K562 (cell line): ENCODE measurements around the gene CRACR2B. TPM values are rescaled to one million over a fixed set of nuclear protein-coding genes. Genes with fewer than 3 reads are reported as not detected.

Source experiments
- CBFA2T2 ChIP-seq: fragments of 450-650 bp; conservative IDR thresholded peaks from 2 replicates; pipeline ENCODE4 v1.6.1; 2017; ENCODE audit warnings: mild to moderate bottlenecking
- CXXC5 ChIP-seq: fragments of 250-450 bp; sonication (Bioruptor Pico); IDR thresholded peaks from 2 replicates; pipeline ENCODE4 v1.8.0; 2022; ENCODE audit warnings: inconsistent platforms, mild to moderate bottlenecking, moderate library complexity
- DPF2 ChIP-seq: fragments of 450-650 bp; IDR thresholded peaks from 2 replicates; pipeline ENCODE4 v1.6.1; 2016
- EGR1 ChIP-seq: fragments of 450-650 bp; conservative IDR thresholded peaks from 2 replicates; pipeline ENCODE4 v1.6.1; 2017; ENCODE audit warnings: mild to moderate bottlenecking
- ELF1 ChIP-seq: fragments of 200-800 bp; sonication (Bioruptor generic); IDR thresholded peaks from 2 replicates; pipeline ENCODE4 v1.6.1; 2016; ENCODE audit warnings: missing genetic modification characterization, missing compliant biosample characterization
- ETV5 ChIP-seq: sonication (generic); formaldehyde crosslinking; IDR thresholded peaks from 2 replicates; pipeline ENCODE4 v1.4.0; 2020; ENCODE audit warnings: low read depth, mild to moderate bottlenecking, missing genetic modification reagents
- GTF2E2 ChIP-seq: fragments of 200-800 bp; sonication (Bioruptor generic); IDR thresholded peaks from 2 replicates; pipeline ENCODE4 v1.6.1; 2016; ENCODE audit warnings: missing genetic modification characterization, missing compliant biosample characterization
- L3MBTL2 ChIP-seq: fragments of 450-650 bp; IDR thresholded peaks from 2 replicates; pipeline ENCODE4 v1.6.1; 2016; ENCODE audit warnings: mild to moderate bottlenecking, moderate library complexity
- MBD2 ChIP-seq: sonication (generic); IDR thresholded peaks from 2 replicates; pipeline ENCODE4 v1.6.1; 2016; ENCODE audit warnings: low read depth, borderline replicate concordance
- MIER1 ChIP-seq: fragments of 450-650 bp; IDR thresholded peaks from 2 replicates; pipeline ENCODE4 v1.6.1; 2016; ENCODE audit warnings: antibody characterized with exemption, mild to moderate bottlenecking, low read depth
- PHTF2 ChIP-seq: fragments of 250-450 bp; sonication (Bioruptor Pico); IDR thresholded peaks from 2 replicates; pipeline ENCODE4 v1.5.0; 2021; ENCODE audit warnings: mild to moderate bottlenecking
- PTBP1 ChIP-seq: fragments of 200-400 bp; formaldehyde crosslinking; IDR thresholded peaks from 2 replicates; pipeline ENCODE4 v1.6.1; 2017; ENCODE audit warnings: low read depth, low read length
- PYGO2 ChIP-seq: fragments of 450-650 bp; IDR thresholded peaks from 2 replicates; pipeline ENCODE4 v1.6.1; 2016; ENCODE audit warnings: mild to moderate bottlenecking, missing genetic modification characterization, moderate library complexity, missing compliant biosample characterization
- RBM34 ChIP-seq: fragments of 200-400 bp; formaldehyde crosslinking; IDR thresholded peaks from 2 replicates; pipeline ENCODE4 v1.6.1; 2018; ENCODE audit warnings: low read length, borderline replicate concordance; ENCODE audit not compliant: insufficient read depth
- RUNX1 ChIP-seq: sonication (generic); IDR thresholded peaks from 2 replicates; pipeline ENCODE4 v1.6.1; 2016; ENCODE audit warnings: antibody characterized with exemption, low read depth
- SIN3B ChIP-seq: fragments of 450-650 bp; IDR thresholded peaks from 2 replicates; pipeline ENCODE4 v1.6.1; 2017; ENCODE audit warnings: low read depth, mild to moderate bottlenecking, moderate library complexity
- SMARCC2 ChIP-seq: fragments of 450-650 bp; IDR thresholded peaks from 2 replicates; pipeline ENCODE4 v1.6.1; 2017; ENCODE audit warnings: antibody characterized with exemption, moderate library complexity, mild to moderate bottlenecking, low read depth
- SMC3 ChIP-seq: conservative IDR thresholded peaks from 2 replicates; pipeline ENCODE4 v1.6.1; 2011; ENCODE audit warnings: low read depth, low read length, improper control_type of control experiment; ENCODE audit not compliant: insufficient read depth
- TAF9B ChIP-seq: fragments of 450-650 bp; IDR thresholded peaks from 2 replicates; pipeline ENCODE4 v1.6.1; 2018; ENCODE audit warnings: mild to moderate bottlenecking; ENCODE audit not compliant: partially characterized antibody
- ZBTB7A ChIP-seq: IDR thresholded peaks from 2 replicates; pipeline ENCODE4 v1.6.1; 2011; ENCODE audit warnings: low read depth, mild to moderate bottlenecking, low read length, moderate library complexity, borderline replicate concordance; ENCODE audit not compliant: control insufficient read depth
- ZFX ChIP-seq: sonication (generic); formaldehyde crosslinking; IDR thresholded peaks from 2 replicates; pipeline ENCODE4 v1.8.0; 2022; ENCODE audit warnings: mild to moderate bottlenecking, missing genetic modification reagents, moderate library complexity
- polyA plus RNA-seq, 8 experiments: library from polyadenylated mRNA; depleted of rRNA in 4 of 8; stranded (reverse) in 5 of 8; unstranded in 3 of 8; fragments of >200 nt; fragmentation: Nextera tagmentation in 2 of 8; fragmentation: Illumina TruSeq in 1 of 8; extraction: Ambion mirVana in 2 of 8; extraction: Trizol in 1 of 8; gene quantifications; 2 replicates each; pipeline versions ENCODE4 v1.2.1 to v1.2.3, GENCODE V29; 2011 to 2014; ENCODE audit warnings: inconsistent platforms in 1 of 8, missing spikeins in 1 of 8
- total RNA-seq, 7 experiments: library from RNA; depleted of rRNA in 6 of 7; stranded (reverse); fragments of >200 nt in 6 of 7; fragmentation: Illumina TruSeq in 2 of 7; extraction: Trizol in 2 of 7; gene quantifications; 2 replicates each; pipeline versions ENCODE4 v1.2.1 to v1.2.3, GENCODE V29; 2011 to 2021; ENCODE audit warnings: low replicate concordance in 1 of 7
- TF ChIP-seq, protein P1 (sequence below): fragments of 250-450 bp; sonication (Bioruptor Pico); IDR thresholded peaks from 2 replicates; pipeline ENCODE4 v1.5.0; 2021
- TF ChIP-seq, protein P2 (sequence below), 3 experiments: fragments of 200-800 bp in 1 of 3; sonication (Bioruptor generic) in 1 of 3; sonication (generic) in 1 of 3; formaldehyde crosslinking in 1 of 3; IDR thresholded peaks; 2 replicates each; pipeline versions ENCODE4 v1.6.1 to v1.8.0; 2016 to 2022; ENCODE audit warnings: mild to moderate bottlenecking in 2 of 3, missing compliant biosample characterization in 2 of 3, missing genetic modification characterization in 2 of 3, missing genetic modification reagents in 1 of 3
- TF ChIP-seq, protein P3 (sequence below): fragments of 200-400 bp; formaldehyde crosslinking; IDR thresholded peaks from 2 replicates; pipeline ENCODE4 v1.6.1; 2017; ENCODE audit warnings: mild to moderate bottlenecking, low read depth, low read length, moderate library complexity
- TF ChIP-seq, protein P4 (sequence below): sonication (generic); formaldehyde crosslinking; IDR thresholded peaks from 2 replicates; pipeline ENCODE4 v1.8.0; 2022; ENCODE audit warnings: mild to moderate bottlenecking, missing genetic modification reagents

CRACR2B gene
- total and polyA plus RNA-seq, 9 of the 15 experiments (the other 6 are each of a cell fraction or from before 2014, with no cell fraction given) = 0.10 to 51.0 (median 6.0) TPM

DNA sequence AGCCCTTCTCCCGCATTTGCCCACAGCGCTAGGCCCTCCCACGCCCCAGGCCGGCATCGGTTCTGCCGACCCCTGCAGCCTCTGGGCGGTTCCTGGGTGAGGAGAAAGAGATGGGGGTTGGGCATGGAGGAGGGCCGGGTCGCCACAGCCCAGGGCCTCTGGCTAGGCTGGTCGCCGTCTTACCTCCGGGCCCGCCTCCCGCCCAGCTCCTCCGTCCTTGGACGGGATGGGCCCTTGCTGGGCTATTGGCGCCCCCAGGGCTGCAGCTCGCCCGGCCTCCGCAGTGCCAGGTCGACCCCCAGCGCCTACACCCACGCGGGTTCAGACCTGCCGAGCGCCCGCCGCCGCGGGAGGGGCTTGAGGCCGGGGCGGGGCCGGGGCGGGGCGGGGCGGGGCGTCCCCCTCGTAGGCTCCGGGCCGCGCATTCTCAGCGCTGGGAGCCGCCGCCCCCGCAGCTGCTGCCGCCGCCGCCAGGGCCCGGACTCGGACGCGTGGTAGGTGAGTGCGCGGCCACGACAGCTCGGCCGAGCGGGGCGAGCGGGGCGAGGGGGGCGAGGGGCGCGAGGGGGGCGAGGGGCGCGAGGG is 4.9 kb downstream of the CRACR2B start, which contains the start of gene CD151 (continued):
- 0 out of 2 replicates have a peak, but pooled peaks have one; percentile 43 for TF ChIP-seq ELF1
- no peak for TF ChIP-seq L3MBTL2
- TF ChIP-seq CXXC5 (CRISPR knock-in tag) = peak; percentile 8; the same call in 1 of the 2 replicates
- TF ChIP-seq GTF2E2 (tag) = no peak
- TF ChIP-seq TAF9B = no peak
- TF ChIP-seq, protein P1, sequence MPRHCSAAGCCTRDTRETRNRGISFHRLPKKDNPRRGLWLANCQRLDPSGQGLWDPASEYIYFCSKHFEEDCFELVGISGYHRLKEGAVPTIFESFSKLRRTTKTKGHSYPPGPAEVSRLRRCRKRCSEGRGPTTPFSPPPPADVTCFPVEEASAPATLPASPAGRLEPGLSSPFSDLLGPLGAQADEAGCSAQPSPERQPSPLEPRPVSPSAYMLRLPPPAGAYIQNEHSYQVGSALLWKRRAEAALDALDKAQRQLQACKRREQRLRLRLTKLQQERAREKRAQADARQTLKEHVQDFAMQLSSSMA (CRISPR knock-in tag) = no peak
- TF ChIP-seq, protein P2, sequence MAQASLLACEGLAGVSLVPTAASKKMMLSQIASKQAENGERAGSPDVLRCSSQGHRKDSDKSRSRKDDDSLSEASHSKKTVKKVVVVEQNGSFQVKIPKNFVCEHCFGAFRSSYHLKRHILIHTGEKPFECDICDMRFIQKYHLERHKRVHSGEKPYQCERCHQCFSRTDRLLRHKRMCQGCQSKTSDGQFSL (CRISPR knock-in tag; IDR thresholded peaks at IDR 0.05) = no peak
- TF ChIP-seq, protein P2 (tag; IDR thresholded peaks at IDR 0.05) = 0 out of 4 replicates have a peak, but pooled peaks of 1 of the 2 experiments have one; percentile 17
- no peak for TF ChIP-seq SMC3
- TF ChIP-seq ETV5 = no peak
- TF ChIP-seq, protein P3, sequence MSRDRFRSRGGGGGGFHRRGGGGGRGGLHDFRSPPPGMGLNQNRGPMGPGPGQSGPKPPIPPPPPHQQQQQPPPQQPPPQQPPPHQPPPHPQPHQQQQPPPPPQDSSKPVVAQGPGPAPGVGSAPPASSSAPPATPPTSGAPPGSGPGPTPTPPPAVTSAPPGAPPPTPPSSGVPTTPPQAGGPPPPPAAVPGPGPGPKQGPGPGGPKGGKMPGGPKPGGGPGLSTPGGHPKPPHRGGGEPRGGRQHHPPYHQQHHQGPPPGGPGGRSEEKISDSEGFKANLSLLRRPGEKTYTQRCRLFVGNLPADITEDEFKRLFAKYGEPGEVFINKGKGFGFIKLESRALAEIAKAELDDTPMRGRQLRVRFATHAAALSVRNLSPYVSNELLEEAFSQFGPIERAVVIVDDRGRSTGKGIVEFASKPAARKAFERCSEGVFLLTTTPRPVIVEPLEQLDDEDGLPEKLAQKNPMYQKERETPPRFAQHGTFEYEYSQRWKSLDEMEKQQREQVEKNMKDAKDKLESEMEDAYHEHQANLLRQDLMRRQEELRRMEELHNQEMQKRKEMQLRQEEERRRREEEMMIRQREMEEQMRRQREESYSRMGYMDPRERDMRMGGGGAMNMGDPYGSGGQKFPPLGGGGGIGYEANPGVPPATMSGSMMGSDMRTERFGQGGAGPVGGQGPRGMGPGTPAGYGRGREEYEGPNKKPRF = no peak
- TF ChIP-seq ZFX = peak; percentile 88
- TF ChIP-seq MBD2 = 0 out of 2 replicates have a peak, but pooled peaks have one; percentile 5
- no peak for TF ChIP-seq SMARCC2
- no peak for TF ChIP-seq CBFA2T2
- TF ChIP-seq PYGO2 (tag) = no peak
- no peak for TF ChIP-seq PTBP1
- no peak for TF ChIP-seq PHTF2
- no peak for TF ChIP-seq RBM34
- TF ChIP-seq RUNX1 = no peak
- peak; percentile 68; the same call in 1 of the 2 replicates for TF ChIP-seq ZBTB7A
- no peak for TF ChIP-seq SIN3B
- TF ChIP-seq, protein P4, sequence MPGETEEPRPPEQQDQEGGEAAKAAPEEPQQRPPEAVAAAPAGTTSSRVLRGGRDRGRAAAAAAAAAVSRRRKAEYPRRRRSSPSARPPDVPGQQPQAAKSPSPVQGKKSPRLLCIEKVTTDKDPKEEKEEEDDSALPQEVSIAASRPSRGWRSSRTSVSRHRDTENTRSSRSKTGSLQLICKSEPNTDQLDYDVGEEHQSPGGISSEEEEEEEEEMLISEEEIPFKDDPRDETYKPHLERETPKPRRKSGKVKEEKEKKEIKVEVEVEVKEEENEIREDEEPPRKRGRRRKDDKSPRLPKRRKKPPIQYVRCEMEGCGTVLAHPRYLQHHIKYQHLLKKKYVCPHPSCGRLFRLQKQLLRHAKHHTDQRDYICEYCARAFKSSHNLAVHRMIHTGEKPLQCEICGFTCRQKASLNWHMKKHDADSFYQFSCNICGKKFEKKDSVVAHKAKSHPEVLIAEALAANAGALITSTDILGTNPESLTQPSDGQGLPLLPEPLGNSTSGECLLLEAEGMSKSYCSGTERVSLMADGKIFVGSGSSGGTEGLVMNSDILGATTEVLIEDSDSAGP (CRISPR knock-in tag) = no peak
- peak; percentile 52; the same call in 1 of the 2 replicates for TF ChIP-seq DPF2
- peak; percentile 93 for TF ChIP-seq EGR1
- TF ChIP-seq MIER1 = no peak
